GM12878 (cell line): Measurements from ENCODE around the gene OLA1. TPM values are rescaled to one million over a fixed set of nuclear protein-coding genes. Genes with fewer than 3 reads are reported as not detected.

ENCODE experiments used
- ATAC-seq: fragments of 200-7000 bp; cut with Tn5 transposase; 3 replicates; pipeline ENCODE4 v1.9.1; 2020; ENCODE audit warnings: mild to moderate bottlenecking, moderate library complexity
- BruUV-seq: library from RNA; stranded (reverse); fragments of 400-500 nt; replicated peaks from 2 replicates; lab custom pipeline; 2021; lab: Mats Ljungman, UMichigan
- CTCF ChIA-PET: fragments of 300-600 bp; sonication (Branson Sonifier 250); formaldehyde crosslinking; extraction: SDS; loops from one replicate; lab custom pipeline; 2021; ENCODE audit warnings: inconsistent platforms; lab: Yijun Ruan, JAX
- POLR2A ChIA-PET: fragments of 350-600 bp; formaldehyde crosslinking; extraction: SDS; loops from one replicate; lab custom pipeline; 2021; ENCODE audit warnings: inconsistent platforms; lab: Charles Lee
- RAD21 ChIA-PET: fragments of 300-600 bp; sonication (Branson Sonifier 250); formaldehyde crosslinking; loops from one replicate; lab custom pipeline; 2023; ENCODE audit warnings: antibody characterized with exemption; ENCODE audit not compliant: unreplicated experiment; lab: Charles Lee
- SMC1A ChIA-PET: fragments of 300-600 bp; sonication (Branson Sonifier 250); formaldehyde crosslinking; loops from one replicate; lab custom pipeline; 2023; ENCODE audit not compliant: unreplicated experiment, uncharacterized antibody; lab: Charles Lee
- DNase-seq: peaks from one replicate; pipeline ENCODE4 v3.0.0-alpha.2; 2011; ENCODE audit warnings: low read depth, low spot score
- FAIRE-seq: peaks from 3 replicates; lab custom pipeline; 2011; peaks lifted over from hg19 to GRCh38; lab: Jason Lieb, UNC
- H2AFZ ChIP-seq: 2 replicates; pipeline ENCODE4 v1.6.0; 2011; ENCODE audit warnings: low read depth, low read length, control low read depth; ENCODE audit not compliant: control insufficient read depth
- H3K27ac ChIP-seq: 2 replicates; pipeline ENCODE4 v1.5.1; 2011; ENCODE audit warnings: control low read depth; ENCODE audit not compliant: control insufficient read depth, insufficient read depth
- H3K27me3 ChIP-seq, 2 experiments: replicated peaks in 1 of 2; 2 replicates each; pipeline versions ENCODE4 v1.6.0 to v1.6.1; 2011; ENCODE audit warnings: low read length in 1 of 2; ENCODE audit not compliant: control insufficient read depth in 2 of 2, insufficient read depth in 2 of 2
- H3K36me3 ChIP-seq, 2 experiments: 2 replicates each; pipeline ENCODE4 v1.5.1; 2011; ENCODE audit warnings: low read length in 1 of 2; ENCODE audit not compliant: control insufficient read depth in 2 of 2, insufficient read depth in 2 of 2
- H3K4me1 ChIP-seq: 2 replicates; pipeline ENCODE4 v1.6.1; 2011; ENCODE audit warnings: mild to moderate bottlenecking, low read length, moderate library complexity, mixed read lengths; ENCODE audit not compliant: control insufficient read depth, insufficient read depth
- H3K4me2 ChIP-seq: 2 replicates; pipeline ENCODE4 v1.6.0; 2011; ENCODE audit warnings: control low read depth; ENCODE audit not compliant: control insufficient read depth, insufficient read depth
- H3K4me3 ChIP-seq: fragments of 200-600 bp; sonication (generic); 2 replicates; pipeline ENCODE4 v1.5.1; 2016
- H3K79me2 ChIP-seq: 2 replicates; pipeline ENCODE4 v1.6.0; 2011; ENCODE audit warnings: low read length; ENCODE audit not compliant: control insufficient read depth, insufficient read depth
- H3K9ac ChIP-seq: 2 replicates; pipeline ENCODE4 v1.8.0; 2011; ENCODE audit warnings: low read length, control low read depth, mixed read lengths; ENCODE audit not compliant: control insufficient read depth, insufficient read depth
- H3K9me3 ChIP-seq: replicated peaks from 3 replicates; pipeline ENCODE4 v1.5.1; 2011; ENCODE audit warnings: mild to moderate bottlenecking, low read length; ENCODE audit not compliant: control insufficient read depth, insufficient read depth
- H4K20me1 ChIP-seq: 2 replicates; pipeline ENCODE4 v1.6.0; 2011; ENCODE audit not compliant: control insufficient read depth, insufficient read depth
- GABPA ChIP-seq: IDR thresholded peaks from 2 replicates; pipeline ENCODE4 v1.6.1; 2014; ENCODE audit warnings: antibody characterized with exemption, low read depth, mild to moderate bottlenecking, inconsistent platforms
- ZNF592 ChIP-seq: fragments of 450-650 bp; IDR thresholded peaks from 2 replicates; pipeline ENCODE4 v1.6.1; 2017; ENCODE audit warnings: mild to moderate bottlenecking, moderate library complexity
- WGBS: methylation state at CpG from one replicate; pipeline ENCODE4 v1.1.6; 2016; ENCODE audit warnings: low lambda C conversion rate; ENCODE audit not compliant: insufficient replicate concordance, insufficient coverage; ENCODE audit errors: missing lambda C conversion rate; 5-methylcytosine and 5-hydroxymethylcytosine counted together
- in situ Hi-C: fragments of 300-500 bp; cut with MboI; formaldehyde crosslinking; loops from 9 replicates; pipeline ENCODE4 v1.14.3; 2018; ENCODE audit warnings: mixed read lengths
- intact Hi-C: fragments of 100-400 bp; cut with micrococcal nuclease; formaldehyde crosslinking; loops from one replicate; pipeline ENCODE4 v1.14.2; 2022; ENCODE audit not compliant: unreplicated experiment
- polyA plus RNA-seq, 11 experiments: library from polyadenylated mRNA; depleted of rRNA in 4 of 11; unstranded in 6 of 11; stranded (reverse) in 5 of 11; fragments of >200 nt; fragmentation: Nextera tagmentation in 4 of 11; fragmentation: Illumina TruSeq in 1 of 11; extraction: Ambion mirVana in 4 of 11; extraction: Trizol in 1 of 11; gene quantifications; 1 replicate in 1 of 11; 2 replicates in 10 of 11; pipeline versions ENCODE4 v1.2.1 to v1.2.3, GENCODE V29; 2011 to 2016; ENCODE audit warnings: inconsistent platforms in 2 of 11, missing spikeins in 2 of 11, low read depth in 1 of 11
- total RNA-seq, 4 experiments: library from RNA; depleted of rRNA in 3 of 4; stranded (reverse); fragments of >200 nt in 3 of 4; fragmentation: Illumina TruSeq in 1 of 4; extraction: Trizol in 1 of 4; gene quantifications; 2 replicates each; pipeline versions ENCODE4 v1.2.1 to v1.2.3, GENCODE V29; 2013 to 2021

The OLA1 gene
- total and polyA plus RNA-seq, 10 of the 15 experiments (the other 5 are each of a cell fraction or from before 2014, with no cell fraction given): 107 to 238 (median 142) TPM

- ATAC-seq: no peak
- in situ Hi-C loops (no loop called here), intact Hi-C loops (no loop called here)
- DNase-seq: no peak
- TF ChIP-seq GABPA (no peak), ZNF592 (no peak)
- Histone ChIP-seq H3K27ac (no peak overlapping the region), H3K27me3 (no peaks in the 10 kb centered on the region), H3K4me3 (no peak overlapping the region), H3K9me3 (no peaks in the 10 kb centered on the region), H3K9ac (no peak overlapping the region), H3K36me3 (no peaks in the 10 kb centered on the region; a peak in 1 of 4 replicates), H3K4me1 (no peaks in the 10 kb centered on the region), H4K20me1 (no peaks in the 10 kb centered on the region), H3K4me2 (no peak overlapping the region), H2AFZ (no peak overlapping the region), H3K79me2 (peaks cover 3% of the 10 kb centered on the region)
- ChIA-PET RAD21 (no interaction called here), CTCF (interaction anchor here (0.6 kb wide), 1 partner anchor 13 kb away, joined by 3 read pairs; no protein-coding TSS in a partner anchor), SMC1A (interaction anchor here (0.9 to 1.7 kb wide), 4 partner anchors 13 to 31 kb away, joined by 3 to 4 read pairs (median 3); no protein-coding TSS in a partner anchor), POLR2A (interaction anchor here (0.6 to 0.8 kb wide), 3 partner anchors 21 to 30 kb away, joined by 4 to 7 read pairs (median 5); no protein-coding TSS in a partner anchor)
- WGBS: over 99% methylated on average over 6 of the region's 6 CpGs
- FAIRE-seq: no peak
- no TSS peak for BruUV-seq
Measured at GRCh38 chr2:174191342-174192074, 56.8 kb downstream of the OLA1 start.
